ENCODE measurements around the gene ERVK3-1.

Gene ERVK3-1

DNA sequence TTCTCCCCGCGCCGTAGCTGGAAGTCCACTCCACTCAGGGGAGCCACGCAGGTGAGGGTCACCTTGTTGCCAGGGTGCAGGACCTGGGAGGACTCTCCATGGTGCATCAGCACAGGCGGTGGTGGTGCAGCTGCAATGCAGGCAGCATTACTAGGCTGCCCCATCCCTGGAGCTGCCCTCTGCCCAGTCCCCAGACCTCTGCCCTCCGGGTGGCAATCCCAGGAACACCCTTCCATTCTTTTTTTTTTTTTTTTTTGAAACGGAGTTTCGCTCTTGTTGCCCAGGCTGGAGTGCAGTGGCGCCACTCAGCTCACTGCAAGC lies 46.3 kb downstream of the ERVK3-1 start:
- Histone ChIP-seq H4K20me1 (ENCODE audit: low read depth, low read length) (no peaks in the 10 kb centered on the region), H3K9me2 (replicated peaks; ENCODE audit: insufficient read depth, low read length) (no peaks in the 10 kb centered on the region), H3K27me3 (ENCODE audit: low read length) (no peaks in the 10 kb centered on the region), H3K4me2 (ENCODE audit: low read depth, low read length, poor library complexity, severe bottlenecking) (no peak overlapping the region), H3K9me3 (ENCODE audit: insufficient read depth, low read length) (no peaks in the 10 kb centered on the region), H2AFZ (ENCODE audit: low read depth, low read length, severe bottlenecking) (no peak overlapping the region), H3K4me3 (ENCODE audit: insufficient read depth, low read length, poor library complexity, severe bottlenecking) (no peak overlapping the region), H3K79me2 (ENCODE audit: insufficient read depth, low read length) (no peaks in the 10 kb centered on the region), H3K27ac (ENCODE audit: low read depth, low read length) (no peak overlapping the region), H3K36me3 (ENCODE audit: low read length) (no peaks in the 10 kb centered on the region), H3K9ac (ENCODE audit: low read length) (no peak overlapping the region), H3F3A (ENCODE audit: insufficient read depth) (no peaks in the 10 kb centered on the region)
- TF ChIP-seq CTCF (IDR thresholded peaks at IDR 0.05; ENCODE audit: insufficient read depth, low read length, poor library complexity, severe bottlenecking) (no peak), EZH2phosphoT487 (conservative IDR thresholded peaks at IDR 0.05; ENCODE audit: low read length) (no peak)

DNA sequence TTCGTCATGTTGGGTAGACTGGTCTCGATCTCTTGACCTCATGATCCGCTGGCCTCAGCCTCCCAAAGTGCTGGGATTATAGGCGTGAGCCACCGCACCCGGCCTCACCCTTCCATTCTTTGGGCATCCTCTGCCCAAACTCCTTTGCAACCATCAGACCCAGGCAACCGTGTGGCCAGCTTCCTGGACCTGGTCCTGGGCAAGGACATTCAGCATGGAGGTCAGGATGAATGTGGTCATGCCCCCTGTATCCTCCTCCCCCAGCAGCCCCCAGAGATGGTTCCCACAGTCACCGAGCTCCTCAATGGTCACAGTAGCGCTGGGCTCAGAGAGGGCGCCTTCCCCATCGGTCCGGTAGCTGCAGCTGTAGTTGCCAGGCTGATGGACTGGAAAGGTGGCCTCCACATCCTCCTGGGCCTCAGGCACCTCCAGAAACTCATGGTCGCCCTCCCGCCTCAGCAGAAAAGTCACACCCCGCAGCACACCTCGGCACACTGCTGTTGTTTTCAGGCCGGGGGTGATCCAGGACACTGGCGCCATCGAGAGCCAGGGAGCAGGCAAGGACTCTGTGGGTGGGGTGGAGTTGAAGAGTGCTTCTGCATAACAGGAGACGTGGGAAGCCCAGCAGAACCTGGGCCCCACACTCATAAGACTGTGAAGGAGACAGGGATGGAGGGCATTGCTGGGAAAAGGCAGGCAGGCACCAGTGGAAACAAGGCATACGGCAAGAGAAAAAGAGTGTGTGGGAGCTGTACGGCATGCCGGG lies 47.0 kb downstream of the ERVK3-1 start:
- TF ChIP-seq EZH2phosphoT487 (conservative IDR thresholded peaks at IDR 0.05; ENCODE audit: low read length) (no peak), CTCF (IDR thresholded peaks at IDR 0.05; ENCODE audit: insufficient read depth, low read length, poor library complexity, severe bottlenecking) (no peak)
- H3K9me3 ChIP-seq (ENCODE audit: insufficient read depth, low read length), result no peaks in the 10 kb centered on the region
- no peaks in the 10 kb centered on the region for H4K20me1 ChIP-seq (ENCODE audit: low read depth, low read length)
- H3K27ac ChIP-seq (ENCODE audit: low read depth, low read length), result no peak overlapping the region
- no peaks in the 10 kb centered on the region for H3K36me3 ChIP-seq (ENCODE audit: low read length)
- no peak overlapping the region for H3K4me2 ChIP-seq (ENCODE audit: low read depth, low read length, poor library complexity, severe bottlenecking)
- no peaks in the 10 kb centered on the region for H3K27me3 ChIP-seq (ENCODE audit: low read length)
- H3K4me3 ChIP-seq (ENCODE audit: insufficient read depth, low read length, poor library complexity, severe bottlenecking), result no peak overlapping the region
- no peaks in the 10 kb centered on the region for H3K9me2 ChIP-seq (replicated peaks; ENCODE audit: insufficient read depth, low read length)
- H3F3A ChIP-seq (ENCODE audit: insufficient read depth), result no peaks in the 10 kb centered on the region
- no peaks in the 10 kb centered on the region for H3K79me2 ChIP-seq (ENCODE audit: insufficient read depth, low read length)
- H3K9ac ChIP-seq (ENCODE audit: low read length), result no peak overlapping the region
- H2AFZ ChIP-seq (ENCODE audit: low read depth, low read length, severe bottlenecking), result no peak overlapping the region

DNA sequence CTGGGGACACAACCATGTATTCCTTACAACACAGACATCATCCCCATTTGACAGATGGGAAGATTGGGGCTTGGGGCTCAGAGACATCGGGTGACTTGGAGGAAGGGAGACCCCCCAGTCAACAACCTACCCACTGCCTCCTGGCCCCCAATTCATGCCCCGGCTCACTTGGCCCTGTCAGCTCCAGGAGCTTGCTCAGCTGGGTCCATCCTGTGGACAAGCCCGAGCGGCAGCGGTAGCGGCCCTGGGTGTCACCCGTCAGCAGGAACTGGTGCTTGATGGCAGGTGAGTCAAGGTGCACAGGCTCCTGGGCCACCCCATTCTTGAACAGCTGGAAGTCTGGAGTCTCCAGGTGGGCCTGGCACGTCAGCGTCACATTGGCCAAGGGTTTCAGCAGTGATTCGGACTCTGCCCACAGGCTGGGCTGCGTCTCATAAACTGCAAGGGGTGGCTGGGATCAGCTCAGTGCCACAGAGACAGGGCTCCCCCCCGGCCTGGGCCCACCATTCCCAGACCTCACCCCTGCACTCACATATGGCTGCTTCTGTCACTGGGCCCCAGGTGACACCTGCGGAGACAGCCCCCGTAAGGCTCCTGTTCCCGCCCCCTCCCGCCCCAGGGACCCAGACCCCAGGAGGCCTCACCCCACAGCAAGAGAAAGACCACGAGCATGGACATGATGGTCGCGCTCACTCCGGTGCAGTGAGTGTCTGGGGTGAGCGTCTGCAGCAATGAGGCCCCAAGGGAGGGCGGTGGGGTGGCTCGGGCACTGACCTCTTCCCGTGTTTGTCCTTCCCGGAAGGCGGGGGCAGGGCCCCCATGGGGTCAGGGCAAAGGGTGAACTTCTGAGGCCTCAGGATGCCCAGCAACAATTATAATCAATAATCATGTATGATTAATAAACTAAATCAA lies 47.8 kb downstream of the ERVK3-1 start, which contains the start of gene A1BG:
Gene A1BG (minus strand): TSS at position 733 of the 912 bp plus-strand sequence. CDS start 55 bp downstream, at position 678.
- Histone ChIP-seq H3K4me2 (ENCODE audit: low read depth, low read length, poor library complexity, severe bottlenecking) (no peak within 1 kb of the TSS), H4K20me1 (ENCODE audit: low read depth, low read length) (no peaks in the 10 kb centered on the region), H2AFZ (ENCODE audit: low read depth, low read length, severe bottlenecking) (no peak within 1 kb of the TSS), H3K27me3 (ENCODE audit: low read length) (no peaks in the 10 kb centered on the region), H3K4me3 (ENCODE audit: insufficient read depth, low read length, poor library complexity, severe bottlenecking) (no peak within 1 kb of the TSS), H3K27ac (ENCODE audit: low read depth, low read length) (no peak within 1 kb of the TSS), H3K9ac (ENCODE audit: low read length) (no peak within 1 kb of the TSS), H3K79me2 (ENCODE audit: insufficient read depth, low read length) (no peaks in the 10 kb centered on the region), H3F3A (ENCODE audit: insufficient read depth) (no peaks in the 10 kb centered on the region), H3K9me2 (replicated peaks; ENCODE audit: insufficient read depth, low read length) (no peaks in the 10 kb centered on the region), H3K9me3 (ENCODE audit: insufficient read depth, low read length) (no peaks in the 10 kb centered on the region), H3K36me3 (ENCODE audit: low read length) (no peaks in the 10 kb centered on the region)
- TF ChIP-seq CTCF (IDR thresholded peaks at IDR 0.05; ENCODE audit: insufficient read depth, low read length, poor library complexity, severe bottlenecking), result no peak
- TF ChIP-seq EZH2phosphoT487 (conservative IDR thresholded peaks at IDR 0.05; ENCODE audit: low read length), result no peak

Data from SU-DHL-6 (cell line).